Epithelial cell of esophagus (primary cell): Measurements from ENCODE around the gene ZGPAT.
A peak's percentile ranks its signal among the peaks of the same experiment; 100 is the strongest.

ENCODE experiments used
- DNase-seq: peaks from one replicate; pipeline ENCODE4 v3.0.0; 2010; ENCODE audit warnings: low read depth
- H3K4me3 ChIP-seq: 2 replicates; pipeline ENCODE4 v1.5.1; 2011; ENCODE audit warnings: mild to moderate bottlenecking, low read length, control low read depth
- CTCF ChIP-seq: IDR thresholded peaks from 2 replicates; pipeline ENCODE4 v1.5.1; 2011; ENCODE audit warnings: low read depth, mild to moderate bottlenecking, low read length, control low read depth, inconsistent platforms; ENCODE audit not compliant: insufficient read depth; ENCODE audit errors: missing control alignments

Gene ZGPAT

GRCh38 chr20:63767456-63767855 is 59.6 kb downstream of the ZGPAT start:
- TF ChIP-seq CTCF: no peak
- H3K4me3 ChIP-seq: no peak overlapping the region
- no peak for DNase-seq

- no peak for DNase-seq
- no peak overlapping the region for H3K4me3 ChIP-seq
- no peak for TF ChIP-seq CTCF
Observed at GRCh38 chr20:63767886-63768285, 60.0 kb downstream of the ZGPAT start.

GRCh38 chr20:63768591-63769515 is 61.0 kb downstream of the ZGPAT start:
- DNase-seq: no peak
- no peak for TF ChIP-seq CTCF
- no peak overlapping the region for H3K4me3 ChIP-seq

GRCh38 chr20:63769891-63770474 is 62.1 kb downstream of the ZGPAT start:
- no peak overlapping the region for H3K4me3 ChIP-seq
- DNase-seq: no peak
- TF ChIP-seq CTCF: no peak

GRCh38 chr20:63771046-63771707 is 63.3 kb downstream of the ZGPAT start:
- DNase-seq: no peak
- TF ChIP-seq CTCF: no peak
- H3K4me3 ChIP-seq: no peak overlapping the region

- H3K4me3 ChIP-seq: no peak overlapping the region
- TF ChIP-seq CTCF: no peak
- peak; percentile 16 for DNase-seq
Observed at GRCh38 chr20:63772781-63773518, 65.1 kb downstream of the ZGPAT start.
